KOPT-K1 (cell line): ENCODE measurements around the gene POU1F1.
A peak's percentile ranks its signal among the peaks of the same experiment; 100 is the strongest.

Experiments
- H3K27ac ChIP-seq: fragments of 200-600 bp; sonication (generic); 2 replicates; pipeline ENCODE4 v1.5.1; 2016; ENCODE audit warnings: antibody characterized with exemption, mild to moderate bottlenecking, low read depth, low read length; ENCODE audit not compliant: poor library complexity, severe bottlenecking
- H3K36me3 ChIP-seq: fragments of 200-600 bp; sonication (generic); 2 replicates; pipeline ENCODE4 v1.5.1; 2017; ENCODE audit warnings: antibody characterized with exemption, mild to moderate bottlenecking, low read length, moderate library complexity; ENCODE audit not compliant: insufficient read depth
- H3K9me3 ChIP-seq: fragments of 200-600 bp; sonication (generic); 2 replicates; pipeline ENCODE4 v1.5.1; 2017; ENCODE audit warnings: antibody characterized with exemption, low read length, mild to moderate bottlenecking; ENCODE audit not compliant: insufficient read depth, poor library complexity, severe bottlenecking

POU1F1 gene

DNA sequence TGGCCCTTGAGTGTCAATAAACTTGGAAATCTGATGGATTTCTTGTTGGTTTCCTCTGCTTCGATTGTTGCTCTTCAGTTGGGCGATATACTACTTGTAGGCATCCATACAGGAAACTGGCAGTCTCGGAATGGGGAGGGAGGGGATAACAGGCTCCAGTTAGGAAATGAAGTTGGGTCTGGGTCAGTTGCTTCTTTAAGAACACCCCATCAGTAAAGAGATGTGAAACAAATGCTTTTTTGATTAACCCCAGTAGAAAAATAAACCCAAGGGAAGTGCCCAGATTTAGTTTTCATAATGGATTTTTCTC lies 48.6 kb downstream of the POU1F1 start:
- Histone ChIP-seq H3K9me3 (peaks cover 3% of the 10 kb centered on the region), H3K27ac (peak overlapping the region; percentile 68), H3K36me3 (no peaks in the 10 kb centered on the region)

DNA sequence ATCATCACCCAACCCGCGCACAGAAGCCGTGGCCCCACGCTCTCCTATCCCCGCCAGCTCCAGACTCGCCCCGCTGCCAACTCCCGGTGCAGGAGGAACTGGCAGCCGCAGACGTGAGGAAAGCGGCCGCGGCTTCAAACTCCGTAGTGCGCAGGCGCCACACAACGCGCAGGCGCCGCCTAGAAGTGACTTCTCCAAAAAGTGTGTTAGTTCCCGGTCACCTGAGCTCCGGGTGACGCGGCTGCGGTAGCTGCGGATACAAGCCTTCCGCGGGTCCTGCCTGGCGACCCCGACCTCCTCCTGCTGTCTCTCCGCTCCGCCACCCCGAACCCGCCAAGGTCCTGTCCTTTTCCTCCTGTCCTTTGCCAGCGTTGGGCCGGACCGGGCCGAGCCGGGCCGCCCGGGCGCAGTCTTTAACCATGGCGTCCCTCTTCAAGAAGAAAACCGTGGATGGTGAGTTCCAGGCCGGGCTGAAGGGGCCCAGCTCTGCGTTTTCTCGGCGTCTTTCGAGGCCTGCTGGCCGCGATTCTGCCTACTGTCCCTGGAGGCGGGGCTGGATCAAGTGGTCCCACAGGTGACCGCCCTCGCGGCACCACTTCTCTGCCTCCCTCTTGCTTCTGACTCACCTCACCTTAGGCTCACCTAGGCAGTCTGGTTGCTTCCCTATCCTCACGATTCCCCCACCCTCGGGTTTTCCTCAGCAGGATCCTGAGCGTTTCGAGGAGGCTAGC lies 49.1 kb downstream of the POU1F1 start, which contains the start of gene CHMP2B:
Gene CHMP2B (plus strand): TSS at position 206 of the 731 bp plus-strand sequence. CDS start 214 bp downstream, at position 420.
- Histone ChIP-seq H3K9me3 (peaks cover 6% of the 10 kb centered on the region), H3K36me3 (no peaks in the 10 kb centered on the region), H3K27ac (peak within 1 kb of the TSS; percentile 68)

DNA sequence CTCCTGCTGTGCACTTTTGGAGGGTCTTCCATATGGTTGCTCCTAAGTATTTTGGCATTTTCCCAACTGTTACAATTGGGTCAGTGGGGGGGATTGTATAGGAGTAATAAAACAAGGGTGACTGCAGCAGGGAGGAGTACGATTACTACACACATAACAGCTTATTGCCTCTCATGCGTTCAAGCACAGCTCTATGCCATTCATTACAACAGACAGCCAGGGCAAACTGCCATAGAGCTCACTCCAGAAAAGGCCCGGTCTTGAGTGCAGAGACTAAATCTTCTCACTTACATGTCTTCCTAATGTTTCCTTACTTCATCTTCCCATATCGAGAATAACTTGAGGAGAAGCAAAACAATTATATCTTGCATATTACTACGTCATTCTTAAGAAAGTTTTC lies 50.7 kb downstream of the POU1F1 start:
- Histone ChIP-seq H3K9me3 (peaks cover 6% of the 10 kb centered on the region), H3K27ac (no peak overlapping the region), H3K36me3 (no peaks in the 10 kb centered on the region)

DNA sequence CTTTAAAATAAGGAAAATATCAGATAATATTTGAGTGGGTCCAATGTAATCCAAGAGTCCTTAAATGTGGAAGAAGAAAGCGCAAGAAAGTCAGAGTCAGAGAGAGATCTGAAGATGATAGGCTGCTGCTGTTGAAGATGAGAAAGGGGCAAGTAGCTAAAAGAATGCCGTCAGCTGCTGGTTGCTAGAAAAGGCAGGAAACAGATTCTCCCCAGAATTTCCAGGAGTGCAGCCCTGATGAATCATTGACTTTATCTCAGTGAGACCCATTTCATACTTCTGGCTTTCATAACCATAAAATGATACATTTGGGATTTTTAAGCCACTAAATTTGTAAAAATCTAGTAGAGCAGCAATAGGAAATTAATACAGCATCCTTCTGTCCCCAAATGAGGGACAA lies 56.8 kb downstream of the POU1F1 start:
- Histone ChIP-seq H3K27ac (no peak overlapping the region), H3K9me3 (peaks cover 6% of the 10 kb centered on the region), H3K36me3 (no peaks in the 10 kb centered on the region)

DNA sequence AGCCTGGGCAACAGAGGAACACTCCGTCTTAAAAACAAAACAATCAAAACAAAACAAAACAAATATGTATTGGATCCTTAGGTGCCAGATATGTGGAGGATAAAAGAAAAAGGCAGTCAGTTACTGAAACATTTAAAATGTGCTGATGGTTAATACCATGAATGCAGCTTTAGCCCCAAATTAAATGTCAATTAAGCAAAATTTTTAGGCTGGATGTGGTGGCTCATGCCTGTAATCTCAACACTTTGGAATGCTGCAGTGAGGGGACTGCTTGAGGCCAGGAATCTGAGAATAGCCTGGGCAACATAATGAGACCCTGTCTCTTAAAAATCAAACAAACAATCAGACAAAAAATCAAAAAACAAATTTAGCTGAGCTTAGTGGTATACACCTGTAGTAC lies 57.8 kb downstream of the POU1F1 start:
- H3K9me3 ChIP-seq: peaks cover 6% of the 10 kb centered on the region
- no peak overlapping the region for H3K27ac ChIP-seq

More for the DNA sequence above, 57.8 kb downstream of the POU1F1 start:
- H3K36me3 ChIP-seq: no peaks in the 10 kb centered on the region
